ENCODE measurements around the gene PRKCZ.

- TF ChIP-seq, protein P1, sequence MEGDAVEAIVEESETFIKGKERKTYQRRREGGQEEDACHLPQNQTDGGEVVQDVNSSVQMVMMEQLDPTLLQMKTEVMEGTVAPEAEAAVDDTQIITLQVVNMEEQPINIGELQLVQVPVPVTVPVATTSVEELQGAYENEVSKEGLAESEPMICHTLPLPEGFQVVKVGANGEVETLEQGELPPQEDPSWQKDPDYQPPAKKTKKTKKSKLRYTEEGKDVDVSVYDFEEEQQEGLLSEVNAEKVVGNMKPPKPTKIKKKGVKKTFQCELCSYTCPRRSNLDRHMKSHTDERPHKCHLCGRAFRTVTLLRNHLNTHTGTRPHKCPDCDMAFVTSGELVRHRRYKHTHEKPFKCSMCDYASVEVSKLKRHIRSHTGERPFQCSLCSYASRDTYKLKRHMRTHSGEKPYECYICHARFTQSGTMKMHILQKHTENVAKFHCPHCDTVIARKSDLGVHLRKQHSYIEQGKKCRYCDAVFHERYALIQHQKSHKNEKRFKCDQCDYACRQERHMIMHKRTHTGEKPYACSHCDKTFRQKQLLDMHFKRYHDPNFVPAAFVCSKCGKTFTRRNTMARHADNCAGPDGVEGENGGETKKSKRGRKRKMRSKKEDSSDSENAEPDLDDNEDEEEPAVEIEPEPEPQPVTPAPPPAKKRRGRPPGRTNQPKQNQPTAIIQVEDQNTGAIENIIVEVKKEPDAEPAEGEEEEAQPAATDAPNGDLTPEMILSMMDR (IDR thresholded peaks at IDR 0.05): no peak
- TF ChIP-seq EZH2 (IDR thresholded peaks at IDR 0.05): no peak
Observed at GRCh38 chr1:2076826-2077225, 26.6 kb downstream of the PRKCZ start.

Data from neural progenitor cell (in vitro differentiated cells).